GM04503 (cell line): Measurements from ENCODE around the gene TSPY4.
"Not testable (repeated sequence)": the region's sequence is repeated elsewhere in the genome, so short reads cannot be mapped to it uniquely, and the experiment has no call there.

ENCODE experiments used
- DNase-seq: peaks from one replicate; pipeline ENCODE4 v3.0.0-alpha.2; 2012; ENCODE audit warnings: low read depth

TSPY4 gene, protein sequence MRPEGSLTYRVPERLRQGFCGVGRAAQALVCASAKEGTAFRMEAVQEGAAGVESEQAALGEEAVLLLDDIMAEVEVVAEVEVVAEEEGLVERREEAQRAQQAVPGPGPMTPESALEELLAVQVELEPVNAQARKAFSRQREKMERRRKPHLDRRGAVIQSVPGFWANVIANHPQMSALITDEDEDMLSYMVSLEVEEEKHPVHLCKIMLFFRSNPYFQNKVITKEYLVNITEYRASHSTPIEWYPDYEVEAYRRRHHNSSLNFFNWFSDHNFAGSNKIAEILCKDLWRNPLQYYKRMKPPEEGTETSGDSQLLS

DNA sequence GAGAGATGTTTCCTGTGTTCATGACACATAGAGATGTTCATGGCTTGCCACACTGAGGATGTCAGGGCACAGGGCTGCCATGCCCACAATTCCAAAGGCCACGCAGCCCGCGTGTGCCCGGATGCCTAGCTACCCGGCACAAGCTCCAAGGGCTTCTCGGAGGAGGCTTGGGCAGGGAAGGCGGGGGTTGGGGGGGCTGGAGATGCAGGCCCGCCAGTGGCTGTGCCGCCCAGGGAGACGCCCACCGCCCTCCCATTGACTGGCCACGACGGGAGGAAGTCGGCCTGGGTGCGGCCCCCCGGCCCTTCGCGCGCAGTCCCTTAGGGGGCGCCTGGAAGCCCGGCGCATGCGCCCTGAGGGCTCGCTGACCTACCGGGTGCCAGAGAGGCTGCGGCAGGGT lies at the start of gene TSPY4:
Gene TSPY4, plus strand, starts transcription at position 301 of the 400 bp plus-strand sequence. Its CDS starts 46 bp downstream, at position 347.
- DNase-seq: not testable (repeated sequence)

GRCh38 chrY:9320996-9321395 lies 16.3 kb upstream of the TSPY4 start:
- no peak for DNase-seq

DNA sequence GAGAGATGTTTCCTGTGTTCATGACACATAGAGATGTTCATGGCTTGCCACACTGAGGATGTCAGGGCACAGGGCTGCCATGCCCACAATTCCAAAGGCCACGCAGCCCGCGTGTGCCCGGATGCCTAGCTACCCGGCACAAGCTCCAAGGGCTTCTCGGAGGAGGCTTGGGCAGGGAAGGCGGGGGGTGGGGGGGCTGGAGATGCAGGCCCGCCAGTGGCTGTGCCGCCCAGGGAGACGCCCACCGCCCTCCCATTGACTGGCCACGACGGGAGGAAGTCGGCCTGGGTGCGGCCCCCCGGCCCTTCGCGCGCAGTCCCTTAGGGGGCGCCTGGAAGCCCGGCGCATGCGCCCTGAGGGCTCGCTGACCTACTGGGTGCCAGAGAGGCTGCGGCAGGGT lies 20.2 kb downstream of the TSPY4 start, which contains the start of gene TSPY8:
Gene TSPY8, plus strand, starts transcription at position 301 of the 400 bp plus-strand sequence. Its CDS starts 46 bp downstream, at position 347.
- DNase-seq: not testable (repeated sequence)
